Activated T-cell treated with anti-CD3 and anti-CD28 coated beads for 1 hour (primary cell): ENCODE results near the gene PASD1.
"Not testable (repeated sequence)": the region's sequence is repeated elsewhere in the genome, so short reads cannot be mapped to it uniquely, and the experiment has no call there.

Experiments used
- DNase-seq: peaks from one replicate; pipeline ENCODE4 v3.0.0-alpha.2; 2020; ENCODE audit warnings: low read depth

The PASD1 gene

GRCh38 chrX:151624677-151625076 is 61.2 kb downstream of the PASD1 start:
- DNase-seq = no peak

GRCh38 chrX:151631822-151632221 is 68.3 kb downstream of the PASD1 start:
- DNase-seq = no peak

GRCh38 chrX:151633157-151633556 is 69.7 kb downstream of the PASD1 start:
- DNase-seq = no peak

GRCh38 chrX:151634937-151635336 is 71.5 kb downstream of the PASD1 start:
- DNase-seq = no peak

- no peak for DNase-seq
Measured at GRCh38 chrX:151641564-151641963, 78.1 kb downstream of the PASD1 start.

- no peak for DNase-seq
Measured at GRCh38 chrX:151675121-151675746, 111.8 kb downstream of the PASD1 start.

- no peak for DNase-seq
Measured at GRCh38 chrX:151676196-151676595, 112.7 kb downstream of the PASD1 start.

GRCh38 chrX:151679798-151680402 is 116.4 kb downstream of the PASD1 start:
- no peak for DNase-seq

GRCh38 chrX:151680805-151681204 is 117.3 kb downstream of the PASD1 start:
- DNase-seq = peak; percentile 30

GRCh38 chrX:151687635-151688034 is 124.2 kb downstream of the PASD1 start:
- DNase-seq = no peak

GRCh38 chrX:151688695-151689094 is 125.2 kb downstream of the PASD1 start:
- DNase-seq = no peak

- DNase-seq = no peak
Measured at GRCh38 chrX:151692825-151693224, 129.3 kb downstream of the PASD1 start.

GRCh38 chrX:151694121-151694520 is 130.6 kb downstream of the PASD1 start:
- DNase-seq = no peak

GRCh38 chrX:151694661-151695582 is 131.4 kb downstream of the PASD1 start, which contains the start of gene PRRG3:
PRRG3 (plus strand) TSS chrX:151695458; CDS start chrX:151698815, 3,357 bp downstream.
- no peak for DNase-seq

- no peak for DNase-seq
Measured at GRCh38 chrX:151695583-151696340, 132.3 kb downstream of the PASD1 start.

- DNase-seq = not testable (repeated sequence)
Measured at GRCh38 chrX:151697082-151697481, 133.6 kb downstream of the PASD1 start.

GRCh38 chrX:151697522-151697921 is 134.0 kb downstream of the PASD1 start:
- no peak for DNase-seq

- DNase-seq = no peak
Measured at GRCh38 chrX:151698485-151698884, 135.0 kb downstream of the PASD1 start.

- no peak for DNase-seq
Measured at GRCh38 chrX:151699746-151700145, 136.3 kb downstream of the PASD1 start.

GRCh38 chrX:151700581-151700980 is 137.1 kb downstream of the PASD1 start:
- no peak for DNase-seq

- no peak for DNase-seq
Measured at GRCh38 chrX:151701071-151701470, 137.6 kb downstream of the PASD1 start.

- DNase-seq = no peak
Measured at GRCh38 chrX:151701531-151701930, 138.1 kb downstream of the PASD1 start.
